Measurements from ENCODE around the gene GBGT1. TPM values are rescaled to one million over a fixed set of nuclear protein-coding genes. Genes with fewer than 3 reads are reported as not detected.

The GBGT1 gene
- total RNA-seq, 4 donors from 2014 or later: 10.6 to 32.3 (median 20.5) TPM

DNA sequence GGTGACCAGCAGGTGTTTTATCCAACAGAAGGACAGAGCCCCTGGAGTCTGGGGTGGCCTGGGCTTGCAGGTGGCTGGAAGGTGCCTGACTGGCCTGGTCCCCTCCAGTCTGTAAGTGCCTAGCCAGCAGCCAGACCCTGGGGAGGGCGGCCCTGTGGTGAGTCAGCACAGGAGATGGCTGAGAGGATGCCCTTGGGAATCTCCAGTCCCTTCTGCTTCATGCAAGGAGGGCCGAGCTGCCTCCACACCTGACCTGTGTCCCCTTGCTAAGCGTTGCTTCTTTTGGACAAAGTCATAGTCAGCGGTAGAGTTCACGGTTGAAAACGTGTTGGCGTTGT is 25.1 kb upstream of the GBGT1 start:
- TF ChIP-seq, protein P1, sequence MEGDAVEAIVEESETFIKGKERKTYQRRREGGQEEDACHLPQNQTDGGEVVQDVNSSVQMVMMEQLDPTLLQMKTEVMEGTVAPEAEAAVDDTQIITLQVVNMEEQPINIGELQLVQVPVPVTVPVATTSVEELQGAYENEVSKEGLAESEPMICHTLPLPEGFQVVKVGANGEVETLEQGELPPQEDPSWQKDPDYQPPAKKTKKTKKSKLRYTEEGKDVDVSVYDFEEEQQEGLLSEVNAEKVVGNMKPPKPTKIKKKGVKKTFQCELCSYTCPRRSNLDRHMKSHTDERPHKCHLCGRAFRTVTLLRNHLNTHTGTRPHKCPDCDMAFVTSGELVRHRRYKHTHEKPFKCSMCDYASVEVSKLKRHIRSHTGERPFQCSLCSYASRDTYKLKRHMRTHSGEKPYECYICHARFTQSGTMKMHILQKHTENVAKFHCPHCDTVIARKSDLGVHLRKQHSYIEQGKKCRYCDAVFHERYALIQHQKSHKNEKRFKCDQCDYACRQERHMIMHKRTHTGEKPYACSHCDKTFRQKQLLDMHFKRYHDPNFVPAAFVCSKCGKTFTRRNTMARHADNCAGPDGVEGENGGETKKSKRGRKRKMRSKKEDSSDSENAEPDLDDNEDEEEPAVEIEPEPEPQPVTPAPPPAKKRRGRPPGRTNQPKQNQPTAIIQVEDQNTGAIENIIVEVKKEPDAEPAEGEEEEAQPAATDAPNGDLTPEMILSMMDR (IDR thresholded peaks at IDR 0.05; ENCODE audit: low read depth): no peak

DNA sequence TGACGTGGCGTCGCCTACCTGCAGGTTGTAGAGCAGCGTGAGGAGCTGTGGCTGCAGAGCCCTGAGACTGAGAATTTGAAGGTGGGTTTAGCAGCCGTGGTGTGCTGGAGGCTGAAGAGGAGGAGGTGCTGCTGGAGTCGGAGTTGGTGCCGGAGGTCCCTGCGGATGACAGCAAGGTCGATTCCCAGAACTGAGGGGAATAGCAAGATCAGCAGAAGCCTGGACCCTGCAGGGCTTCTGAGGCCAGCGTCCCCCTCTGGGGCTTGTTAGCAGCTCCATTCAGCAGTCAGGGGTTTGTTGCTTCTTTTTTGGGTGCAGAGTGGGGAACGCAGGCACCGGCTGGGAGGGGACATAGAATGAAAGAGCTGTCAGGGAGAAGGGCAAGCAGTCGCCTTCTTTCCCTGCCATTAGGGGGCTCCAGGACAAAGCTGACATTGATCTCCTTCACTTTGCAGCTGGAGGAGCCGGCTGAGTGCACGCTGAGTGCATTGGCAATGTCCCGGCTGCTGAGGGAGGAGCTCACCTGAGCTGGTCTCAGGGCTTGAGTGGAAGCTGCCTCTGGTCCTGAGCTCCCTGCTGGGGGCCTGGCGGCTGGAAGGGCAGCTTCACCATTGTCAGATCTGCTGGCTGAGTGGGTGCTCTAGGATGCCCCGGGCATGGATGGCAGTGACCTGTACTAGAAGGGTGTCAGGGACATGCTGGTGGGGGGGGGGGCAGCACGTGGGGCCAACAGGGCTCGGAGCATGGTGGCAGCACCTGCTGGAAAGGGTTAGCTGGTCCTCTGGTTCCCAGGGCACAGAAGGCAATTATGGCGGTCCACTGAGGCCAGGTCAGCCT is 24.5 kb upstream of the GBGT1 start:
- TF ChIP-seq, protein P1 (IDR thresholded peaks at IDR 0.05; ENCODE audit: low read depth): no peak

DNA sequence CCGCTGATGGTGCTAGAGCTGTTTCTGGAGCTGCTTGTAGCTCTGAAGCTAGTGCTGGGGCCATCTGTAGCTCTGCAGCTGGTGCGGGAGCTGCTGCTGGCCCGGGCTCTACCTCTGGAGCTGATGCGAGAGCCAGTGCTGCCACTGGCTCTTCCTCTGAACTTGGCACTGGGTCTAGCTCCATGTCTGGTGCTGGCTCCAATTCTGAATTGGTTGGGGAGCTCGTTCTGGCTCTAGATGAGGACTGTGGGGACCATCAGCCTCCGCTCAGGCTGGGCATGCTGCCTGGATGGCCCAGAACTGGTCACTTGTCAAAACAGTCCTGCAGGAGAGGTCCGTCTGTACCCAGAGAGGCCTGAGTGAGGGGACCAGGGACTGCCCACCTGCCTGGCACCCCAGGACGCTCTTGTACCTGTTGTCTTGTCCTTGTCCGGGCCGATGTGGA is 23.9 kb upstream of the GBGT1 start:
- TF ChIP-seq, protein P1 (IDR thresholded peaks at IDR 0.05; ENCODE audit: low read depth): no peak

DNA sequence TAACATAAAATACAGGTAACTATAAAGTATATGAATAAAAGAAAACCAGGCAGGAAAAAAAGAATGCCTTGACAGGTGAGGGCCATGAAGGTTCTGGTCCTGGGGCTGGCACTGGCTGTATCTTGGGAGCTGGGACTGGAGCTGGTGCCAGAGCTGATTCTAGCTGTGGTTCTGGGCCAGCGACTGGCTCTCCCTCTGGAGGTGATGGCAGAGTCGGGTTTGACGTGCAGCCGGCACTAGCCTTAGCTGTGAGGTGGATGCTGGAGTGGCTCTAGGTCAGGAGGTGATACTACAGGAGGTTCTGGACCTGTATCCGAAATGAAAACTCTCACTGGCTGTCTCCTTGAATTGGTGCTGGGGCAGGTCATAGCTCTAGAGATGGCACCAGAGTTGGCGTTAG is 23.0 kb upstream of the GBGT1 start:
- TF ChIP-seq, protein P1 (IDR thresholded peaks at IDR 0.05; ENCODE audit: low read depth): no peak

DNA sequence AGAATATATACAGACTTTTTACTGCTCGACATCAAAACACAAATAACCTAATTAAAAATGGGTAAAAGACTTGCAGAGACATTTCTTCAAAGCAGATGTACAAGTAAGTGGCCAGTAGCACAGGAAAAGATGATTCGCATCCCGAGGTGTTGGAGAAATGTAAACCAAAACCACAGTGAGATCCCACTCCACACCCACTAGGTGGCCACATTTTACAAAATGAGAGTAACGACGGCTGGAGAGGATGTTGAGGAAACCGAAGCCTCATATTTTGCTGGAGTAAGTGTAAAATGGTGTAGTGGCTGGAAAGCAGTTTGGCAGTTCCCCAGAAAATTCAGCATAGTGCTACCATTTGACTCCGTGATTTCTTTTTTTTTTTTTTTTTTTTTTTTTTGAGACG is 21.3 kb upstream of the GBGT1 start:
- TF ChIP-seq, protein P1 (IDR thresholded peaks at IDR 0.05; ENCODE audit: low read depth): no peak

DNA sequence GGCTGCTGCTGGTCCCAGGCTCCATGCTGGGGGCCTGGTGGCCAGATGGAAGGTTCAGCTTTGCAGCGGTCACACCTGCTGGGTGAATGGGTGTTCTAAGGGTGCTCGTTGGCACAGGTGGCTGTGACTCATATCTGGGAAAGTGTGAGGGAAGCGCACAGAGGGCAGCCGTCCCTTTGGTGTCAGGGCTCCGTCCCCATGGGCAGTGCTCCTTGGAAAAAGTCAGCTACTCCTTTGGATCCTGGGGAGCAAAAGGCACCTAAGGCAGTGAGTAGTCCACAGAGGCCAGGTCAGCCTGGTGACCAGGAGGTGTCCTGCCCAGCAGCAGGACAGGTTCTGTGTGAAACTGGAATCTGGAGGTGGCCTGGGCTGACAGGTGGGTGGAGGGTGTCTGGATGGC is 18.4 kb upstream of the GBGT1 start:
- TF ChIP-seq, protein P1 (IDR thresholded peaks at IDR 0.05; ENCODE audit: low read depth): no peak

DNA sequence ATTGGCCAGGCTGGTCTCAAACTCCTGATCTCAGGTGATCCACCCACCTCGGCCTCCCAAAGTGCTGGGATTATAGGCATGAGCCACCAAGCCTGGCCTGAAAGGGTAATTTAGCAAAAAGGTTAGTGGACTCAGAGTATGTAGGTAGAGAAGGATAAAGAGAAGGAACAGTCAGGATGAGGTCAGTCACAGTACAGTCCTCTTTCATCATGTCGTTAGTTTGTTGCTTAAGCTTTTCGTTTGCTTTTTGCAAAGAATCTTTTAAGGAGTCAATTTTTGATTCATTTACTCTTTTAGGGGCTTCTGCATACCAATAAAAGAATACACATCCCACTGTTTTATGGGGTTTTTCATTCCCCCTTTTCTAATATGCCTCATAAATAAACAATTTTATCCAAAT is 17.8 kb upstream of the GBGT1 start:
- TF ChIP-seq, protein P1 (IDR thresholded peaks at IDR 0.05; ENCODE audit: low read depth): no peak
